Gastroesophageal sphincter (tissue), 3 donors: Measurements from ENCODE around the gene UPK1B.

Source experiments
- POLR2A ChIP-seq, 2 donors: fragments of 450-650 bp; IDR thresholded peaks; one replicate each; pipeline ENCODE4 v1.6.1; 2017; ENCODE audit warnings: antibody characterized with exemption in 2 of 2, mild to moderate bottlenecking in 2 of 2, moderate library complexity in 1 of 2
- TF ChIP-seq, protein P1 (sequence below), 4 experiments: fragments of 200-600 bp in 2 of 4; fragments of 450-650 bp in 2 of 4; sonication (generic) in 1 of 4; IDR thresholded peaks; one replicate each; pipeline ENCODE4 v1.5.1; 2017 to 2019; ENCODE audit warnings: antibody characterized with exemption in 4 of 4, mild to moderate bottlenecking in 2 of 4, moderate library complexity in 2 of 4

DNA sequence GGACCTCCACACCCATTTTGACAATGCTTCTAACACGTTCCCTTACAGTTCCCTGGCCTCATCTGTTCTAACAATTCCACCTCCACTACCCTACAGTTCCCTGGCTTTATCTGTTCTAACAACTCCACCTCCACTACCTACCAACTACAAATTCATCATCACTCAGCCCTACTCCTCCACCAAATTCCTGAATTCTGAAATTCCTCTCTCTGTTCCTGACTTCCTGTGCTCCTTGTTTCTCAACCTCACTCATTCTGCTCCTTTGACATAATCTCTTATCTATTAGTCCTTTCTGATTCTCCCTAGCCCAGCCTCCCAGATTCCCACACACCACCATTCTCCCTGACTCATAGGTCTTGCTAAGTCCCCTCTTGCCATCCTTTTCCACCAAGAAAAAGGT lies 22.5 kb downstream of the UPK1B start:
- TF ChIP-seq, protein P1, sequence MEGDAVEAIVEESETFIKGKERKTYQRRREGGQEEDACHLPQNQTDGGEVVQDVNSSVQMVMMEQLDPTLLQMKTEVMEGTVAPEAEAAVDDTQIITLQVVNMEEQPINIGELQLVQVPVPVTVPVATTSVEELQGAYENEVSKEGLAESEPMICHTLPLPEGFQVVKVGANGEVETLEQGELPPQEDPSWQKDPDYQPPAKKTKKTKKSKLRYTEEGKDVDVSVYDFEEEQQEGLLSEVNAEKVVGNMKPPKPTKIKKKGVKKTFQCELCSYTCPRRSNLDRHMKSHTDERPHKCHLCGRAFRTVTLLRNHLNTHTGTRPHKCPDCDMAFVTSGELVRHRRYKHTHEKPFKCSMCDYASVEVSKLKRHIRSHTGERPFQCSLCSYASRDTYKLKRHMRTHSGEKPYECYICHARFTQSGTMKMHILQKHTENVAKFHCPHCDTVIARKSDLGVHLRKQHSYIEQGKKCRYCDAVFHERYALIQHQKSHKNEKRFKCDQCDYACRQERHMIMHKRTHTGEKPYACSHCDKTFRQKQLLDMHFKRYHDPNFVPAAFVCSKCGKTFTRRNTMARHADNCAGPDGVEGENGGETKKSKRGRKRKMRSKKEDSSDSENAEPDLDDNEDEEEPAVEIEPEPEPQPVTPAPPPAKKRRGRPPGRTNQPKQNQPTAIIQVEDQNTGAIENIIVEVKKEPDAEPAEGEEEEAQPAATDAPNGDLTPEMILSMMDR (IDR thresholded peaks at IDR 0.05) = no peak
- TF ChIP-seq POLR2A (IDR thresholded peaks at IDR 0.05) = no peak
